H1 (cell line): ENCODE measurements around the gene POLR1G. TPM values are rescaled to one million over a fixed set of nuclear protein-coding genes. Genes with fewer than 3 reads are reported as not detected.

Experiments
- CTCF ChIA-PET: fragments of 300-600 bp; sonication (Branson Sonifier 250); formaldehyde crosslinking; loops from one replicate; lab custom pipeline; 2021; ENCODE audit not compliant: partially characterized antibody; lab: Charles Lee
- POLR2A ChIA-PET: fragments of 300-600 bp; sonication (Branson Sonifier 250); formaldehyde crosslinking; loops from one replicate; lab custom pipeline; 2021; ENCODE audit warnings: inconsistent platforms; ENCODE audit not compliant: partially characterized antibody; lab: Charles Lee
- DNase-seq, 2 experiments: peaks; one replicate each; pipeline versions ENCODE4 v3.0.0 to v3.0.0-alpha.2; 2010 to 2022; ENCODE audit warnings: low spot score in 2 of 2, low read depth in 1 of 2, mixed read lengths in 1 of 2
- FAIRE-seq: peaks from 2 replicates; lab custom pipeline; 2011; peaks lifted over from hg19 to GRCh38; lab: Jason Lieb, UNC
- H2AFZ ChIP-seq: 2 replicates; pipeline ENCODE4 v1.8.1; 2012; ENCODE audit warnings: low read length, inconsistent platforms
- H2AK5ac ChIP-seq: 2 replicates; pipeline ENCODE4 v1.6.1; 2013; ENCODE audit warnings: low read depth, low read length
- H2BK120ac ChIP-seq: replicated peaks from 2 replicates; pipeline ENCODE3; 2013; ENCODE audit warnings: low read depth, low read length, inconsistent platforms
- H2BK12ac ChIP-seq: 2 replicates; pipeline ENCODE4 v1.6.1; 2013; ENCODE audit warnings: low read depth, low read length
- H2BK15ac ChIP-seq: 2 replicates; pipeline ENCODE4 v1.6.1; 2013; ENCODE audit warnings: low read length
- H2BK20ac ChIP-seq: 2 replicates; pipeline ENCODE4 v1.6.1; 2013; ENCODE audit warnings: low read length
- H2BK5ac ChIP-seq: 2 replicates; pipeline ENCODE4 v1.6.1; 2013; ENCODE audit warnings: low read depth, low read length
- H3K14ac ChIP-seq: 2 replicates; pipeline ENCODE4 v1.6.1; 2013; ENCODE audit warnings: inconsistent platforms; ENCODE audit not compliant: insufficient read length
- H3K18ac ChIP-seq: 2 replicates; pipeline ENCODE4 v1.6.1; 2013; ENCODE audit warnings: low read length; ENCODE audit errors: extremely low read depth
- H3K23ac ChIP-seq: 2 replicates; pipeline ENCODE4 v1.6.1; 2013; ENCODE audit warnings: inconsistent platforms; ENCODE audit not compliant: insufficient read length
- H3K23me2 ChIP-seq: 2 replicates; pipeline ENCODE4 v1.6.1; 2013; ENCODE audit warnings: low read depth, low read length
- H3K27ac ChIP-seq: 2 replicates; pipeline ENCODE4 v1.6.1; 2011; ENCODE audit warnings: low read depth, low read length, inconsistent platforms
- H3K27me3 ChIP-seq, 4 experiments: replicated peaks in 1 of 4; 1 replicate in 1 of 4; 2 replicates in 3 of 4; pipeline versions ENCODE4 v1.6.1 to v1.8.1; 2011 to 2013; ENCODE audit warnings: low read length in 3 of 4, mild to moderate bottlenecking in 3 of 4, inconsistent platforms in 2 of 4, mixed read lengths in 2 of 4, moderate library complexity in 1 of 4; ENCODE audit not compliant: control insufficient read depth in 3 of 4, insufficient read depth in 3 of 4; ENCODE audit errors: extremely low read depth in 1 of 4
- H3K36me3 ChIP-seq, 4 experiments: 2 replicates each; pipeline versions ENCODE4 v1.6.1 to v1.8.1; 2011 to 2013; ENCODE audit warnings: mild to moderate bottlenecking in 4 of 4, low read length in 3 of 4, moderate library complexity in 2 of 4, control low read depth in 1 of 4, inconsistent platforms in 1 of 4; ENCODE audit not compliant: insufficient read depth in 4 of 4, control insufficient read depth in 2 of 4
- H3K4ac ChIP-seq: replicated peaks from 2 replicates; pipeline ENCODE3; 2013; ENCODE audit warnings: low read length, low read depth, mixed read lengths, inconsistent platforms; ENCODE audit not compliant: insufficient read length
- H3K4me1 ChIP-seq, 4 experiments: replicated peaks in 1 of 4; 1 replicate in 1 of 4; 2 replicates in 3 of 4; pipeline versions ENCODE4 v1.6.1 to v1.8.1; 2011 to 2013; ENCODE audit warnings: low read length in 3 of 4, inconsistent platforms in 2 of 4, mixed read lengths in 1 of 4; ENCODE audit not compliant: insufficient read depth in 4 of 4, control insufficient read depth in 3 of 4
- H3K4me2 ChIP-seq, 2 experiments: 2 replicates each; pipeline versions ENCODE4 v1.6.1 to v1.8.1; 2011 to 2013; ENCODE audit warnings: low read depth in 2 of 2, low read length in 2 of 2, control low read depth in 1 of 2, inconsistent platforms in 1 of 2, mild to moderate bottlenecking in 1 of 2; ENCODE audit not compliant: insufficient read depth in 1 of 2
- H3K4me3 ChIP-seq, 4 experiments: fragments of 200-600, 300-600 bp in 1 of 4; sonication (generic), shearing (Covaris generic), sonication (Bioruptor Twin) in 1 of 4; 2 replicates each; pipeline versions ENCODE4 v1.5.1 to v1.8.1; 2011 to 2016; ENCODE audit warnings: low read length in 4 of 4, low read depth in 3 of 4, control low read depth in 2 of 4, inconsistent platforms in 2 of 4, mild to moderate bottlenecking in 2 of 4, mixed read lengths in 1 of 4, moderate library complexity in 1 of 4; ENCODE audit not compliant: insufficient read depth in 2 of 4; ENCODE audit errors: extremely low read depth in 1 of 4
- H3K56ac ChIP-seq: replicated peaks from 2 replicates; pipeline ENCODE3; 2013; ENCODE audit warnings: low read depth, mild to moderate bottlenecking, mixed read lengths, low read length, inconsistent platforms; ENCODE audit not compliant: insufficient read length
- H3K79me1 ChIP-seq: 2 replicates; pipeline ENCODE4 v1.6.1; 2013; ENCODE audit warnings: low read depth, low read length, control low read depth
- H3K79me2 ChIP-seq, 2 experiments: 2 replicates each; pipeline versions ENCODE4 v1.6.1 to v1.8.1; 2012 to 2013; ENCODE audit warnings: low read length in 2 of 2, mild to moderate bottlenecking in 2 of 2, inconsistent platforms in 1 of 2; ENCODE audit not compliant: insufficient read depth in 2 of 2, control insufficient read depth in 1 of 2
- H3K9ac ChIP-seq, 4 experiments: replicated peaks in 1 of 4; 1 replicate in 1 of 4; 2 replicates in 3 of 4; pipeline versions ENCODE4 v1.6.1 to v1.8.1; 2011 to 2013; ENCODE audit warnings: low read depth in 3 of 4, low read length in 3 of 4, control low read depth in 2 of 4, mild to moderate bottlenecking in 2 of 4, moderate library complexity in 2 of 4, inconsistent platforms in 1 of 4; ENCODE audit errors: extremely low read depth in 1 of 4
- H3K9me3 ChIP-seq, 2 experiments: 2 replicates each; pipeline versions ENCODE4 v1.6.1 to v1.8.1; 2012 to 2013; ENCODE audit warnings: mild to moderate bottlenecking in 2 of 2, moderate library complexity in 2 of 2, control low read depth in 1 of 2, inconsistent platforms in 1 of 2, low read depth in 1 of 2, low read length in 1 of 2, mixed read lengths in 1 of 2; ENCODE audit not compliant: insufficient read depth in 2 of 2
- H4K20me1 ChIP-seq, 2 experiments: replicated peaks in 1 of 2; 2 replicates each; pipeline versions ENCODE3 to v1.8.1; 2011 to 2013; ENCODE audit warnings: inconsistent platforms in 2 of 2, low read length in 2 of 2, mild to moderate bottlenecking in 1 of 2; ENCODE audit not compliant: insufficient read depth in 2 of 2, control insufficient read depth in 1 of 2
- H4K5ac ChIP-seq: 2 replicates; pipeline ENCODE4 v1.6.1; 2013; ENCODE audit warnings: low read length, low read depth, mixed read lengths, inconsistent platforms; ENCODE audit not compliant: insufficient read length
- H4K8ac ChIP-seq: 2 replicates; pipeline ENCODE4 v1.8.0; 2013; ENCODE audit warnings: mild to moderate bottlenecking, moderate library complexity, low read length, inconsistent platforms; ENCODE audit not compliant: insufficient read depth; ENCODE audit errors: extremely low read depth
- H4K91ac ChIP-seq: replicated peaks from 2 replicates; pipeline ENCODE3; 2013; ENCODE audit warnings: low read length, mixed read lengths, inconsistent platforms; ENCODE audit not compliant: insufficient read length
- CBX8 ChIP-seq: fragments of 300-800, 300-1000 bp; sonication (generic); IDR thresholded peaks from 2 replicates; pipeline ENCODE4 v1.7.1; 2016; ENCODE audit warnings: low read depth, low read length, borderline replicate concordance
- HDAC2 ChIP-seq, 2 experiments: fragments of 300-600 bp in 1 of 2; sonication (generic) in 1 of 2; IDR thresholded peaks; 2 replicates each; pipeline ENCODE4 v1.6.1; 2011 to 2012; ENCODE audit warnings: low read depth in 2 of 2, low read length in 2 of 2, mild to moderate bottlenecking in 2 of 2, moderate library complexity in 2 of 2, borderline replicate concordance in 1 of 2, inconsistent platforms in 1 of 2
- KDM1A ChIP-seq: fragments of 200-600, 300-600 bp; sonication (generic); IDR thresholded peaks from 2 replicates; pipeline ENCODE4 v1.7.1; 2016; ENCODE audit warnings: mild to moderate bottlenecking, low read length, borderline replicate concordance
- KDM5A ChIP-seq: fragments of 200-600 bp; IDR thresholded peaks from 2 replicates; pipeline ENCODE4 v1.7.1; 2012; ENCODE audit warnings: mild to moderate bottlenecking, low read length, inconsistent platforms, mixed read lengths
- MAX ChIP-seq: IDR thresholded peaks from 2 replicates; pipeline ENCODE4 v1.6.1; 2012; ENCODE audit warnings: inconsistent platforms
- PHF8 ChIP-seq: fragments of 200-600 bp; sonication (generic); conservative IDR thresholded peaks from 2 replicates; pipeline ENCODE4 v1.7.1; 2012; ENCODE audit warnings: low read depth, mild to moderate bottlenecking, inconsistent platforms, low read length, moderate library complexity
- POLR2A ChIP-seq, 2 experiments: IDR thresholded peaks; 1 replicate in 1 of 2; 2 replicates in 1 of 2; pipeline ENCODE4 v1.6.1; 2011; ENCODE audit warnings: low read depth in 2 of 2, low read length in 2 of 2, mild to moderate bottlenecking in 2 of 2; ENCODE audit errors: control extremely low read depth in 1 of 2
- SAP30 ChIP-seq: fragments of 300-600 bp; sonication (generic); IDR thresholded peaks from 2 replicates; pipeline ENCODE4 v1.7.1; 2012; ENCODE audit warnings: low read length, moderate library complexity, mild to moderate bottlenecking, inconsistent platforms; ENCODE audit not compliant: insufficient read depth, insufficient replicate concordance
- TCF12 ChIP-seq: IDR thresholded peaks from 2 replicates; pipeline ENCODE4 v1.6.1; 2011; ENCODE audit warnings: low read depth, mild to moderate bottlenecking, low read length
- TEAD4 ChIP-seq: IDR thresholded peaks from 2 replicates; pipeline ENCODE4 v1.6.1; 2012; ENCODE audit warnings: low read depth, low read length, inconsistent platforms, mixed read lengths
- WGBS, 2 experiments: shearing (Covaris generic) in 1 of 2; methylation state at CpG; one replicate each; pipeline versions ENCODE4 v1.1.6 to v1.1.7; 2013 to 2015; ENCODE audit warnings: low lambda C conversion rate in 2 of 2, mixed read lengths in 2 of 2, inconsistent platforms in 1 of 2, low coverage in 1 of 2, missing lambda C conversion rate in 1 of 2; ENCODE audit not compliant: insufficient replicate concordance in 2 of 2, insufficient coverage in 1 of 2, insufficient read length in 1 of 2; ENCODE audit errors: extremely low coverage in 1 of 2, missing lambda C conversion rate in 1 of 2; 5-methylcytosine and 5-hydroxymethylcytosine counted together
- polyA plus RNA-seq, 7 experiments: library from polyadenylated mRNA; depleted of rRNA in 3 of 7; stranded (reverse) in 5 of 7; unstranded in 2 of 7; fragments of >200 nt in 5 of 7; fragments of 200-250 nt in 2 of 7; gene quantifications; 1 replicate in 5 of 7; 2 replicates in 1 of 7; 4 replicates in 1 of 7; pipeline versions ENCODE4 v1.2.1 to v1.2.3, GENCODE V29; 2011 to 2013; ENCODE audit warnings: missing spikeins in 2 of 7, mixed read lengths in 2 of 7
- total RNA-seq: library from RNA; stranded (reverse); fragmentation: NEBNext Ultra II Directional; extraction: Animal tissue kit (Norgen Biotek cat#: 25700); gene quantifications from 2 replicates; pipeline ENCODE4 v1.2.1, GENCODE V29; 2021

Gene POLR1G
- total and polyA plus RNA-seq, 2 of the 8 experiments (the other 6 are each of a cell fraction or from before 2014, with no cell fraction given): 16.8 to 34.8 TPM

GRCh38 chr19:45409557-45409920, 3.1 kb downstream of the POLR1G start:
- CTCF ChIA-PET: interaction anchor here (1.4 kb wide), 1 partner anchor 69 kb away, joined by 3 read pairs; no protein-coding TSS in a partner anchor

More at GRCh38 chr19:45409557-45409920, 3.1 kb downstream of the POLR1G start:
- Histone ChIP-seq H4K91ac (no peak overlapping the region), H3K36me3 (peaks cover 5 to 21% (median 7%) of the 10 kb centered on the region in 4 experiments; a peak in 6 of 8 replicates), H2BK12ac (no peak overlapping the region), H2BK5ac (no peak overlapping the region), H3K4me2 (no peak overlapping the region), H3K79me2 (peaks cover 0 to 8% of the 10 kb centered on the region in 2 experiments; a peak in 1 of 4 replicates), H4K20me1 (peaks cover 0 to 4% of the 10 kb centered on the region in 2 experiments), H2AFZ (no peak overlapping the region), H3K23ac (no peak overlapping the region), H4K5ac (no peak overlapping the region), H3K4me1 (peaks cover 0 to 6% (median 3%) of the 10 kb centered on the region in 4 experiments; a peak in 3 of 7 replicates), H3K56ac (no peak overlapping the region), H3K4me3 (no peak overlapping the region), H3K27me3 (no peaks in the 10 kb centered on the region), H3K9me3 (no peaks in the 10 kb centered on the region), H2BK20ac (no peak overlapping the region), H4K8ac (no peak overlapping the region), H3K14ac (no peak overlapping the region), H3K9ac (no peak overlapping the region), H3K79me1 (peaks cover 9% of the 10 kb centered on the region; the same call in 1 of the 2 replicates), H2BK15ac (no peak overlapping the region), H2AK5ac (no peak overlapping the region), H3K27ac (no peak overlapping the region), H3K23me2 (peaks cover 16% of the 10 kb centered on the region), H2BK120ac (no peak overlapping the region), H3K4ac (no peak overlapping the region), H3K18ac (no peak overlapping the region)
- POLR2A ChIA-PET: interaction anchor here (0.6 to 3.4 kb wide), 9 partner anchors 8 to 58 kb away, joined by 3 to 19 read pairs (median 4); partner anchors contain the start of genes ERCC1 and FOSB
- no peak for DNase-seq
- WGBS, 2 experiments: 96% methylated on average over 4 of the region's 4 CpGs; no CpG with 5 or more reads in 1 of the 2 experiments
- FAIRE-seq: no peak
- TF ChIP-seq PHF8 (no peak), TEAD4 (no peak), KDM5A (no peak), MAX (no peak), SAP30 (no peak), CBX8 (no peak), TCF12 (no peak), HDAC2 (IDR thresholded peaks at IDR 0.05; ENCODE audit: borderline replicate concordance in 1 of 2, low read depth in 2 of 2, low read length in 2 of 2) (no peak), KDM1A (no peak), POLR2A (IDR thresholded peaks at IDR 0.05; ENCODE audit: control extremely low read depth in 1 of 2, low read depth in 2 of 2, low read length in 2 of 2) (no peak)
